Measurements from ENCODE around the gene XPO4. TPM values are rescaled to one million over a fixed set of nuclear protein-coding genes. Genes with fewer than 3 reads are reported as not detected.

The XPO4 gene
- total and polyA plus RNA-seq, 2 of the 13 experiments (the other 11 are each of a cell fraction or from before 2014, with no cell fraction given), result 8.4 to 24.8 TPM

- TF ChIP-seq GRHL1 (CRISPR knock-in tag; conservative IDR thresholded peaks at IDR 0.05) (no peak), TBX3 (IDR thresholded peaks at IDR 0.05; ENCODE audit: borderline replicate concordance) (no peak)
Measured at GRCh38 chr13:20729633-20730585, 172.6 kb downstream of the XPO4 start (continued).

- Histone ChIP-seq H3K27ac (ENCODE audit: extremely low read length, insufficient read depth, low read length) (no peak overlapping the region), H2AFZ (ENCODE audit: low read length) (no peak overlapping the region), H4K20me1 (ENCODE audit: insufficient read depth, low read length) (no peaks in the 10 kb centered on the region), H3K9ac (ENCODE audit: insufficient read depth, low read depth, low read length) (no peak overlapping the region), H3K36me3 (replicated peaks in 1 of 2; ENCODE audit: control insufficient read depth in 1 of 2, insufficient read depth in 2 of 2, low read length in 2 of 2) (no peaks in the 10 kb centered on the region), H3K79me2 (ENCODE audit: insufficient read depth, low read length) (no peaks in the 10 kb centered on the region), H3K4me3 (replicated peaks in 1 of 3; ENCODE audit: insufficient read depth in 1 of 3, low read depth in 2 of 3, low read length in 3 of 3) (no peak overlapping the region), H3K4me2 (ENCODE audit: low read depth, low read length) (no peak overlapping the region), H3K4me1 (ENCODE audit: insufficient read depth, low read length) (peaks cover 19% of the 10 kb centered on the region), H3K9me3 (ENCODE audit: low read length) (no peaks in the 10 kb centered on the region), H3K27me3 (ENCODE audit: control insufficient read depth in 1 of 2, insufficient read depth in 2 of 2, low read length in 2 of 2) (no peaks in the 10 kb centered on the region)
- DNase-seq (ENCODE audit: low spot score) (no peak), FAIRE-seq (no peak), ATAC-seq (no peak)
- ChIA-PET CTCF (ENCODE audit: low intra/inter-chr PET ratio, low total read pairs) (no interaction called here), POLR2A (no interaction called here)
- WGBS (ENCODE audit: low lambda C conversion rate), result 92% methylated on average over 14 of the region's 14 CpGs
- in situ Hi-C loops (cut with HindIII; ENCODE audit: extremely low pct_ligation_motif_present, low pct_unique_long_range_greater_than_20kb), result no loop called here
- intact Hi-C loops (cut with micrococcal nuclease; ENCODE audit: unreplicated experiment), result no loop called here
- no peak for TF ChIP-seq TEAD3 (CRISPR knock-in tag; optimal IDR thresholded peaks at IDR 0.05; ENCODE audit: borderline replicate concordance)
- no peak for TF ChIP-seq DNMT3B (CRISPR knock-in tag; conservative IDR thresholded peaks at IDR 0.05)
- no peak for TF ChIP-seq ZNF33A (CRISPR knock-in tag; IDR thresholded peaks at IDR 0.05; ENCODE audit: borderline replicate concordance)
- TF ChIP-seq, protein P1, sequence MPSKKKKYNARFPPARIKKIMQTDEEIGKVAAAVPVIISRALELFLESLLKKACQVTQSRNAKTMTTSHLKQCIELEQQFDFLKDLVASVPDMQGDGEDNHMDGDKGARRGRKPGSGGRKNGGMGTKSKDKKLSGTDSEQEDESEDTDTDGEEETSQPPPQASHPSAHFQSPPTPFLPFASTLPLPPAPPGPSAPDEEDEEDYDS (CRISPR knock-in tag; IDR thresholded peaks at IDR 0.05), result no peak
- no peak for TF ChIP-seq SIN3B (IDR thresholded peaks at IDR 0.05; ENCODE audit: low read length)
- no peak for TF ChIP-seq ZNF530 (CRISPR knock-in tag; IDR thresholded peaks at IDR 0.05; ENCODE audit: low read depth)
- no peak for TF ChIP-seq ZSCAN30 (CRISPR knock-in tag; IDR thresholded peaks at IDR 0.05)
- TF ChIP-seq GTF3A (CRISPR knock-in tag; conservative IDR thresholded peaks at IDR 0.05), result no peak
- TF ChIP-seq ZBTB7A (CRISPR knock-in tag; IDR thresholded peaks at IDR 0.05), result no peak
- no peak for TF ChIP-seq NFYB (CRISPR knock-in tag; IDR thresholded peaks at IDR 0.05)
- TF ChIP-seq JUND (CRISPR knock-in tag; IDR thresholded peaks at IDR 0.05), result no peak
- no TSS peak for BruUV-seq (replicated peaks)
Measured at GRCh38 chr13:20728579-20729311, 173.8 kb downstream of the XPO4 start.

Measured in HepG2 (cell line).